Skeletal muscle tissue (tissue), 4 donors: ENCODE results near the gene RNFT1. TPM values are rescaled to one million over a fixed set of nuclear protein-coding genes. Genes with fewer than 3 reads are reported as not detected.
"Not testable (repeated sequence)": the region's sequence is repeated elsewhere in the genome, so short reads cannot be mapped to it uniquely, and the experiment has no call there.

Experiments used
- H3K27ac ChIP-seq: one replicate; pipeline ENCODE4 v1.7.0; 2013; ENCODE audit warnings: mild to moderate bottlenecking, low read depth, low read length, inconsistent platforms
- H3K27me3 ChIP-seq, 3 donors: one replicate each; pipeline ENCODE4 v1.7.0; 2013; ENCODE audit warnings: low read length in 3 of 3; ENCODE audit not compliant: control insufficient read depth in 3 of 3, insufficient read depth in 3 of 3
- H3K36me3 ChIP-seq, 3 donors: one replicate each; pipeline ENCODE4 v1.7.0; 2013; ENCODE audit warnings: low read length in 3 of 3; ENCODE audit not compliant: control insufficient read depth in 3 of 3, insufficient read depth in 3 of 3
- H3K4me1 ChIP-seq, 3 donors: one replicate each; pipeline ENCODE4 v1.7.0; 2013; ENCODE audit warnings: low read length in 3 of 3, mild to moderate bottlenecking in 3 of 3; ENCODE audit not compliant: control insufficient read depth in 3 of 3, insufficient read depth in 3 of 3
- H3K4me3 ChIP-seq, 3 donors: one replicate each; pipeline ENCODE4 v1.7.0; 2013; ENCODE audit warnings: low read length in 3 of 3
- H3K9ac ChIP-seq, 3 donors: one replicate each; pipeline ENCODE4 v1.7.0; 2013; ENCODE audit warnings: low read length in 3 of 3, mild to moderate bottlenecking in 3 of 3, moderate library complexity in 2 of 3, low read depth in 1 of 3
- H3K9me3 ChIP-seq, 3 donors: one replicate each; pipeline ENCODE4 v1.7.0; 2013; ENCODE audit warnings: low read length in 3 of 3; ENCODE audit not compliant: control insufficient read depth in 3 of 3
- total RNA-seq: library from RNA; depleted of rRNA; stranded (reverse); fragments of >200 nt; gene quantifications from one replicate; pipeline ENCODE4 v1.2.3, GENCODE V29; 2014
- donor health status: Osteomylitis.

Gene RNFT1
- 9.9 TPM for total RNA-seq

- Histone ChIP-seq H3K4me3 (peak within 1 kb of the TSS; percentile 72 to 90 (median 90)), H3K9me3 (no peaks in the 10 kb centered on the region)
Measured at GRCh38 chr17:59964482-59965328, at the start of gene RNFT1. TSS of gene RNFT1 (minus strand) at chr17:59964740. CDS start at chr17:59964663, 77 bp downstream.

DNA sequence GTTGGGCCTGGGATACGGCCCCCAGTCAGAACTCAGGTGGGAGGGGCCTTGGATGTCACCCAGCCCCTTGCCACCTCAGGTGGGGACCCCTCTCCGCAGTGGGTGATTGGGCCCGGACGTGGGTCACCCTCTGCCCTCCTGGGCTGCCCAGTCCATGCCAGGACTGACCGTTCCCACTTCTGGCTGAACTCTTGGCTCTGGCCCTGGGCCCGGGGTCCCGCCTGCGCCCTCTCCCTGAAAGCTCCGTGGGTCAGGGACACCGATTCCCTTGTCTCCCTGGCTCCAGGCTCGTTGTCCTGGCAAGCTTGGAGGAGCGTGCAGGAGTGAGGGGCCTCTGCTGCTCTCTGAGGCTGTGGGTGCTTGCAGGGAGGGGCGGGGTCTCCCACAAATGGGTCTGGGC is 44.8 kb upstream of the RNFT1 start:
- not testable (repeated sequence) for H3K4me3 ChIP-seq, H3K27ac ChIP-seq, H3K27me3 ChIP-seq, H3K9me3 ChIP-seq, H3K36me3 ChIP-seq, H3K4me1 ChIP-seq, H3K9ac ChIP-seq

More at GRCh38 chr17:59964482-59965328, at the start of gene RNFT1:
- Histone ChIP-seq H3K27ac (peak within 1 kb of the TSS; percentile 95), H3K36me3 (peaks cover 0 to 6% (median 4%) of the 10 kb centered on the region in 3 donors), H3K4me1 (peaks cover 13 to 16% (median 13%) of the 10 kb centered on the region in 3 donors), H3K9ac (peak within 1 kb of the TSS; percentile 79 to 98 (median 91)), H3K27me3 (no peaks in the 10 kb centered on the region)

DNA sequence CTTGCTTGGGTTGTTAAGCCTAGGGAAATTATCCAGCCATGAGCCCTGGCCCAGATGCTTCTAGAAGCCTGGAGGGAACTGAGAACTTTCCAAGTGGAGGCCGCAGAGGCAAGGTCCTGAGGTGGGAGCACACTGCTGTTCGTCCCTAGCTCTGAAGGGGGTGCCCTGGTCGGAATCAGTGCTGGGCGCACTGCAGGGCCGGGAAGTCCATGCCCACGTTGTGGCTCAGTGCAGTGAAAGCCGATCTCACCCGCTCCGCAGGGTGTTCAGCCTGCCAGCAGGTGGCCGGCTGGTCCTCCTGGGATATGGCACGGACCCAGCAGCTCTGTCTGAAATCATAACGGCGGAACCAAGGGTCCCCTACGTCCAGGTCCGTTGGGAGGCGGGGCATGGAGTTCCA is 43.8 kb upstream of the RNFT1 start:
- H3K36me3 ChIP-seq, H3K4me3 ChIP-seq, H3K27ac ChIP-seq, H3K27me3 ChIP-seq, H3K4me1 ChIP-seq, H3K9ac ChIP-seq, H3K9me3 ChIP-seq: not testable (repeated sequence)

- H3K9me3 ChIP-seq = no peaks in the 10 kb centered on the region
- no peaks in the 10 kb centered on the region for H3K4me1 ChIP-seq
- no peaks in the 10 kb centered on the region for H3K27me3 ChIP-seq
- H3K4me3 ChIP-seq = no peak overlapping the region
- H3K36me3 ChIP-seq = no peaks in the 10 kb centered on the region
- no peak overlapping the region for H3K27ac ChIP-seq
- no peak overlapping the region for H3K9ac ChIP-seq
Measured at GRCh38 chr17:60006160-60006559, 41.6 kb upstream of the RNFT1 start.

GRCh38 chr17:60004561-60004960 is 40.0 kb upstream of the RNFT1 start:
- not testable (repeated sequence) for H3K9ac ChIP-seq, H3K36me3 ChIP-seq, H3K27me3 ChIP-seq, H3K9me3 ChIP-seq, H3K4me1 ChIP-seq, H3K27ac ChIP-seq, H3K4me3 ChIP-seq

- H3K36me3 ChIP-seq, H3K9me3 ChIP-seq, H3K27me3 ChIP-seq, H3K9ac ChIP-seq, H3K4me1 ChIP-seq, H3K4me3 ChIP-seq, H3K27ac ChIP-seq: not testable (repeated sequence)
Measured at GRCh38 chr17:60002405-60002804, 37.9 kb upstream of the RNFT1 start.

GRCh38 chr17:59996608-59997007 is 32.1 kb upstream of the RNFT1 start:
- H3K9me3 ChIP-seq, H3K36me3 ChIP-seq, H3K4me3 ChIP-seq, H3K9ac ChIP-seq, H3K27ac ChIP-seq, H3K4me1 ChIP-seq, H3K27me3 ChIP-seq: not testable (repeated sequence)

DNA sequence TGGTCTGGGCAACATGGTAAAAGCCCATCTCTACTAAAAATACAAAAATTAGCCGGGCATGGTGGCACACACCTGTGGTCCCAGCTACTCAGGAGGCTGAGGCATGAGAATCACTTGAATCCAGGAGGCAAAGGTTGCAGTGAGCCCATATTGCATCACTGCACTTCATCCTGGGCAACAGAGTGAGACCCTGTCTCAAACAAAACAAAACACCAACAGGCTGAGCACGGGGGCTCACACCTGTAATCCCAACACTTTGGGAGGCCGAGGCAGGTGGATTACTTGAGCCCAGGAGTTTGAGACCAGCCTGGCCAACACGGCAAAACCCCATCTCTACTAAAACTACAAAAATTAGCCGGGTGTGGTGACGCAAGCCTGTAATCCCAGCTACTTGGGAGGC is 10.6 kb upstream of the RNFT1 start:
- H3K4me1 ChIP-seq, H3K27ac ChIP-seq, H3K9ac ChIP-seq, H3K9me3 ChIP-seq, H3K4me3 ChIP-seq, H3K27me3 ChIP-seq, H3K36me3 ChIP-seq: not testable (repeated sequence)

- H3K27ac ChIP-seq, H3K9me3 ChIP-seq, H3K9ac ChIP-seq, H3K4me1 ChIP-seq, H3K4me3 ChIP-seq, H3K36me3 ChIP-seq, H3K27me3 ChIP-seq: not testable (repeated sequence)
Measured at GRCh38 chr17:59973483-59973882, 8.9 kb upstream of the RNFT1 start.

DNA sequence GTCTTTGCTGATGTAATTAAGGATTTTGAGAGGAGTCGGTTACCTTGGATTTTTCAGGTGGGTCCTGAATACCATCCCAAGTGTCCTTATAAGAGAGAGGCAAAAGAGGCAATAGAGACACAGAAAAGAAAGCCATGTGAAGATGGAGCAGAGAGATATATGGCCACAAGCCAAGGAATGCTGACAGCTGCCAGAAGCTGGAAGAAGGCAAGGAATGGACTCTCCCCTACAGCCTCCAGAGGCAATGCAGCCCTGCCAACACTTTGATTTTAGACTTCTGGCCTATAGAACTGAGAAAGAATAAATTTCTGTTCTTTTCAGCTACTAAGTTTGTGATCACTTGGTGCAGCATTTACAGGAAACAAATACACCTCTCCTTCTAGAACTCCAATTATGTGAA is 8.2 kb upstream of the RNFT1 start:
- Histone ChIP-seq H3K4me1 (no peaks in the 10 kb centered on the region), H3K27me3 (no peaks in the 10 kb centered on the region)

More for the DNA sequence above, 8.2 kb upstream of the RNFT1 start:
- no peaks in the 10 kb centered on the region for H3K9me3 ChIP-seq
- H3K4me3 ChIP-seq = no peak overlapping the region
- H3K36me3 ChIP-seq = no peaks in the 10 kb centered on the region
- H3K9ac ChIP-seq = no peak overlapping the region
- no peak overlapping the region for H3K27ac ChIP-seq
